GM18867 (cell line): Measurements from ENCODE around the gene PGLYRP2.
"Not testable (repeated sequence)": the region's sequence is repeated elsewhere in the genome, so short reads cannot be mapped to it uniquely, and the experiment has no call there.

ENCODE experiments used
- ATAC-seq: cut with Tn5 transposase; IDR thresholded peaks from one replicate; pipeline ENCODE4 v1.9.1; 2021; ENCODE audit warnings: mild to moderate bottlenecking, moderate library complexity; ENCODE audit not compliant: unreplicated experiment

Gene PGLYRP2

GRCh38 chr19:15488489-15489226 is 9.4 kb upstream of the PGLYRP2 start:
- ATAC-seq = no peak

- no peak for ATAC-seq
Observed at GRCh38 chr19:15487038-15487437, 7.7 kb upstream of the PGLYRP2 start.

DNA sequence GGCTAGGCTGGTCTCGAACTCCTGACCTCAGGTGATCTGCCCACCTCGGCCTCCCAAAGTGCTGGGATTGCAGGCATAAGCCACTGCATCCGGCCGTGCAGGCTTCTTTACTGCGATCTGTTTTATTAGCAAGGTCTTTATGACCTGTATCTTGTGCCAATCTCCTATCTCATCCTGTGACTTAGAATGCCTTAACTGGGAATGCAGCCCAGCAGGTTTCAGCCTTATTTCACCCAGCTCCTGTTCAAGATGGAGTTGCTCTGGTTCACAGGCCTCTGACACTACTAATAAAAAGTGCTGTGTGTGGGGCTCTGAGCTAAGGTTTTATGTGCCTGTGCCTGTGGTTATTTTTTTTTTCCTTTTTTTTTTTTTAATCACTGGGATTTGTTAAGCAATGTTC is 6.5 kb upstream of the PGLYRP2 start:
- not testable (repeated sequence) for ATAC-seq

DNA sequence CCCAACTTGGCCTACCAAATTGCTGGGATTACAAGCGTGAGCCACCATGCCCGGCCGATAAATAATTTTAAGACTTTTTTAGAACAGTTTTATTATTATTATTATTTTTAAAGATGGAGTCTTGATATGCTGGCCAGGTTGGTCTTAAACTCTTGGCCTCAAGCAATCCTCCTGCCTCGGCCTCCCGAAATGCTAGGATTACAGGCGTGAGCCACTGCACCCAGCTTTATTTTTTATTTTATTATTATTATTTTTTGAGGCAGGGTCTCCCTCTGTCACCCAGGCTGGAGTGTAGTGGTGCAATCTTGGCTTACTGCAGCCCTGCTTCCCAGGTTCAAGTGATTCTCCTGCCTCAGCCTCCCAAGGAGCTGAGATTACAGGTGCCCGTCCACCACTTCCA is 1.7 kb upstream of the PGLYRP2 start:
- not testable (repeated sequence) for ATAC-seq

GRCh38 chr19:15476325-15476724 is 3.0 kb downstream of the PGLYRP2 start:
- no peak for ATAC-seq

GRCh38 chr19:15475611-15476010 is 3.7 kb downstream of the PGLYRP2 start:
- ATAC-seq = no peak

GRCh38 chr19:15475169-15475568 is 4.1 kb downstream of the PGLYRP2 start:
- ATAC-seq = no peak

DNA sequence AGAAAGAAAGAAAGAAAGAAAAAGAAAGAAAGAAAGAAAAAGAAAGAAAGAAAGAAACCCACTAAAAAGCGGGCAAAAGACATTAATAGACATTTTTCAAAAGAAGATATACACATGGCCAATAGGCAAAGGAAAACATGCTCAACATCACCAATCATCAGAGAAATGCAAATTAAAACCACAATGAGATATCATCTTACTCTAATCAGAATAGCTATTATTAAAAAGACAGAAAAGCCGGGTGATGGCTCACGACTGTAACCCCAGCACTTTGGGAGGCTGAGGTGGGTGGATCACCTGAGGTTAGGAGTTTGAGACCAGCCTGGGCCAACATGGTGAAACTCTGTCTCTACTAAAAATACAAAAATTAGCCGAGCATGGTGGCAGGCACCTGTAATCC is 5.5 kb downstream of the PGLYRP2 start:
- ATAC-seq = not testable (repeated sequence)

- no peak for ATAC-seq
Observed at GRCh38 chr19:15471639-15472101, 7.6 kb downstream of the PGLYRP2 start.

- no peak for ATAC-seq
Observed at GRCh38 chr19:15469513-15470297, 9.6 kb downstream of the PGLYRP2 start.

GRCh38 chr19:15468675-15469512 is 10.4 kb downstream of the PGLYRP2 start:
- no peak for ATAC-seq

GRCh38 chr19:15467734-15468214 is 11.5 kb downstream of the PGLYRP2 start:
- ATAC-seq = no peak

- peak; percentile 41 for ATAC-seq
Observed at GRCh38 chr19:15466851-15467733, 12.2 kb downstream of the PGLYRP2 start.

DNA sequence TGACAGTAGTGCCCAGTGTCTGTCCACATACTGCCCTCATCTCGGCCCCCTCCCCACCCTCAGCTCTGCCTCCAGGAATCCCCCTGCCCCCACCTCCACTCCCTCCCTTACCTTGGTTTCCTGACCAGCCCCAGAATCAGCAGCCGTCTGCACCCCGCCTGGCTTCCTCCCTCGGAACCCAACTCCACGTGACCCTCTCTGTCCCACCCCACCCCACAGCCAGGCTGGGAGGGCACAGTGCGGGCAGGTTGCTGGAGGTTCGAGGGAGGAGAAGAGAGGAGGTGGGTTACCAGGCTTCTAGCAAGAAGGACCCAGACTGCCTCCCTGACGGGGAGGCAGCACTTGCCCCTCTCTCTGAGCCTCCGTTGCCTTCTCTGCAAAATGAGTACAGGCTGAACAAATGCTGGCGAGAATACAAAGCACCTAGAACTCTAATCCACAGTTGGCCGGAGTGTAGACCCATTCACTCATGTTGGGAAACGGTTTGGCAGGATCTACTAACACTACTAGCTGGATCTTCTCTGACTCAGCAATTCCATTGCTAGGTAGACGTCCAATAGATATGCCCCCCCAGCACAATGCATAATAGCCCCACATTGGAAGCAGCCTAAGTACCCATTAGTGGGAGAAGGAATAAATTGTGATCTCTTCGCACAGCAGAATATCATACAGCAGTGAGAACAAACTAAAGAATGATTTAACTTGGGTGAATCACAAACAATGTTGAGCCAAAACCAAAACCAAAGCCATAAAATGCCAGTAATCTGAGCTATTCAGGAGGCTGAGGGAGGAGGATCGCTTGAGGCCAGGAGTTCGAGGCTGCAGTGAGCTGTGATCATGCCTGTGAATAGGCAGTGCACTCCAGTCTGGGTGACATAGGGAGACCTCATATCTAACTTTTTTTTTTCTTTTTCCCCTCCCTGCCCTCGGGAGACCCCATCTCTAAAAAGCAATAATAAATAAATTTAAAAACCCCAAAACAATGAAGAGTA is 14.6 kb downstream of the PGLYRP2 start, which contains the start of gene RASAL3:
RASAL3 (minus strand) TSS at position 151 of the 992 bp plus-strand sequence. CDS start 186 bp downstream, outside the sequence.
- ATAC-seq = peak; percentile 49

DNA sequence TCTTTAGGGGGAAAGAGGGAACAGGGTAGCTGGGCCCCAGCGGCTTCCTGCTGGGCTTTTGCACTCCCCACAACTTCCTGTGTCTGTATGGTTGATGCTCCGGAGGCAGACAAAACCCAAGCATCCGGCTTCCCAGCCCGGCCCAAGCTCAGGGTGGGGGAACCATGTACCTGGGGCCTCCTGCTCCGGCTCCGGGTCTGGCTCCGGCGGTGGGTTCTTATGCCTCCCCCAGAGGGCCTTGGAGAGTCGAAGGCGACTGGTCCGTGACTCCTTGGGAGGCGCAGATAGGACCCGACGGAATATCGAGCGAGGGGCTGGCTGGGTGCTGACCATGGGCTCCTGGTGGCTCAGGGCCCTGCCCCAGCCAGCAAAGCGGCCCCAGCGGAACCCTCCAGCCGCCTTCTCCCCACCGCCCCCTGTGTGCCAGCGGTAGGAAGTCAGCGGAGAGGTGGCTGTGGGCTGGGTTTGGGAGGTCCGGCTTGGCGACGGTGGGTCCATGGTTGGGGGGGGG is 15.4 kb downstream of the PGLYRP2 start:
- ATAC-seq = no peak

GRCh38 chr19:15461694-15462093 is 17.6 kb downstream of the PGLYRP2 start:
- ATAC-seq = no peak

GRCh38 chr19:15457701-15458484 is 21.4 kb downstream of the PGLYRP2 start:
- no peak for ATAC-seq
